HepG2 (cell line): Measurements from ENCODE around the gene RHBDD1. TPM values are rescaled to one million over a fixed set of nuclear protein-coding genes. Genes with fewer than 3 reads are reported as not detected.
A peak's percentile ranks its signal among the peaks of the same experiment; 100 is the strongest.

Experiments
- GPBP1L1 ChIP-seq: sonication (generic); formaldehyde crosslinking; IDR thresholded peaks from 2 replicates; pipeline ENCODE4 v1.5.0; 2020; ENCODE audit warnings: mild to moderate bottlenecking, missing genetic modification reagents
- HDAC2 ChIP-seq: sonication (generic); formaldehyde crosslinking; IDR thresholded peaks from 2 replicates; pipeline ENCODE4 v1.4.0; 2020; ENCODE audit warnings: missing genetic modification reagents
- RXRA ChIP-seq: sonication (generic); formaldehyde crosslinking; IDR thresholded peaks from 2 replicates; pipeline ENCODE4 v1.5.1; 2020; ENCODE audit warnings: missing genetic modification reagents
- THAP11 ChIP-seq: IDR thresholded peaks from 2 replicates; pipeline ENCODE4 v1.6.1; 2016; ENCODE audit warnings: missing biosample characterization, missing genetic modification reagents
- TOE1 ChIP-seq: sonication (generic); formaldehyde crosslinking; IDR thresholded peaks from 2 replicates; pipeline ENCODE4 v1.4.0; 2020; ENCODE audit warnings: mild to moderate bottlenecking, missing genetic modification reagents
- ZNF34 ChIP-seq: sonication (generic); formaldehyde crosslinking; IDR thresholded peaks from 2 replicates; pipeline ENCODE4 v1.4.0; 2020; ENCODE audit warnings: mild to moderate bottlenecking, missing genetic modification reagents, borderline replicate concordance
- ZNF460 ChIP-seq: sonication (generic); formaldehyde crosslinking; IDR thresholded peaks from 2 replicates; pipeline ENCODE4 v1.5.1; 2020; ENCODE audit warnings: missing genetic modification reagents, mild to moderate bottlenecking, borderline replicate concordance
- ZNF749 ChIP-seq: sonication (generic); formaldehyde crosslinking; IDR thresholded peaks from 2 replicates; pipeline ENCODE4 v1.8.0; 2022; ENCODE audit warnings: mild to moderate bottlenecking, missing genetic modification reagents, moderate library complexity, borderline replicate concordance
- polyA plus RNA-seq, 8 experiments: library from polyadenylated mRNA; depleted of rRNA in 3 of 8; stranded (reverse) in 7 of 8; unstranded in 1 of 8; fragments of >200 nt; fragmentation: Illumina TruSeq in 4 of 8; extraction: Trizol in 4 of 8; gene quantifications; 2 replicates each; pipeline versions ENCODE4 v1.2.1 to v1.2.3, GENCODE V29; 2011 to 2016; ENCODE audit warnings: low read depth in 4 of 8, missing spikeins in 1 of 8, mixed read lengths in 1 of 8; ENCODE audit not compliant: insufficient read depth in 1 of 8
- total RNA-seq, 5 experiments: library from RNA; depleted of rRNA; stranded (reverse); fragments of >200 nt; fragmentation: Illumina TruSeq; extraction: Trizol; gene quantifications; 2 replicates each; pipeline ENCODE4 v1.2.3, GENCODE V29; 2016; ENCODE audit warnings: low read depth in 1 of 5
- TF ChIP-seq, protein P1 (sequence below): sonication (generic); formaldehyde crosslinking; IDR thresholded peaks from 2 replicates; pipeline ENCODE4 v1.5.1; 2020; ENCODE audit warnings: missing genetic modification reagents, mild to moderate bottlenecking, borderline replicate concordance
- TF ChIP-seq, protein P2 (sequence below): sonication (generic); formaldehyde crosslinking; conservative IDR thresholded peaks from 2 replicates; pipeline ENCODE4 v1.8.0; 2022; ENCODE audit warnings: missing genetic modification reagents
- TF ChIP-seq, protein P3 (sequence below), 2 experiments: fragments of 450-650 bp in 1 of 2; sonication (generic) in 1 of 2; formaldehyde crosslinking in 1 of 2; IDR thresholded peaks; 2 replicates each; pipeline versions ENCODE4 v1.6.1 to v1.8.0; 2016 to 2022; ENCODE audit warnings: antibody characterized with exemption in 1 of 2, mild to moderate bottlenecking in 1 of 2, missing genetic modification reagents in 1 of 2

Gene RHBDD1
- total and polyA plus RNA-seq, 2 of the 13 experiments (the other 11 are each of a cell fraction or from before 2014, with no cell fraction given): 8.2 to 9.5 TPM

GRCh38 chr2:226800941-226801784, 34.7 kb upstream of the RHBDD1 start (continued):
- TF ChIP-seq THAP11 (CRISPR knock-in tag) (no peak), ZNF34 (no peak), ZNF460 (no peak), GPBP1L1 (no peak), TOE1 (CRISPR knock-in tag) (no peak; the same call in 1 of the 2 replicates), ZNF749 (0 out of 2 replicates have a peak, but pooled peaks have one; percentile 6), HDAC2 (peak; percentile 24; the same call in 1 of the 2 replicates), RXRA (CRISPR knock-in tag) (no peak; the same call in 1 of the 2 replicates)
- TF ChIP-seq, protein P1, sequence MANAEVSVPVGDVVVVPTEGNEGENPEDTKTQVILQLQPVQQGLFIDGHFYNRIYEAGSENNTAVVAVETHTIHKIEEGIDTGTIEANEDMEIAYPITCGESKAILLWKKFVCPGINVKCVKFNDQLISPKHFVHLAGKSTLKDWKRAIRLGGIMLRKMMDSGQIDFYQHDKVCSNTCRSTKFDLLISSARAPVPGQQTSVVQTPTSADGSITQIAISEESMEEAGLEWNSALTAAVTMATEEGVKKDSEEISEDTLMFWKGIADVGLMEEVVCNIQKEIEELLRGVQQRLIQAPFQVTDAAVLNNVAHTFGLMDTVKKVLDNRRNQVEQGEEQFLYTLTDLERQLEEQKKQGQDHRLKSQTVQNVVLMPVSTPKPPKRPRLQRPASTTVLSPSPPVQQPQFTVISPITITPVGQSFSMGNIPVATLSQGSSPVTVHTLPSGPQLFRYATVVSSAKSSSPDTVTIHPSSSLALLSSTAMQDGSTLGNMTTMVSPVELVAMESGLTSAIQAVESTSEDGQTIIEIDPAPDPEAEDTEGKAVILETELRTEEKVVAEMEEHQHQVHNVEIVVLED (CRISPR knock-in tag): no peak; the same call in 1 of the 2 replicates
- TF ChIP-seq, protein P2, sequence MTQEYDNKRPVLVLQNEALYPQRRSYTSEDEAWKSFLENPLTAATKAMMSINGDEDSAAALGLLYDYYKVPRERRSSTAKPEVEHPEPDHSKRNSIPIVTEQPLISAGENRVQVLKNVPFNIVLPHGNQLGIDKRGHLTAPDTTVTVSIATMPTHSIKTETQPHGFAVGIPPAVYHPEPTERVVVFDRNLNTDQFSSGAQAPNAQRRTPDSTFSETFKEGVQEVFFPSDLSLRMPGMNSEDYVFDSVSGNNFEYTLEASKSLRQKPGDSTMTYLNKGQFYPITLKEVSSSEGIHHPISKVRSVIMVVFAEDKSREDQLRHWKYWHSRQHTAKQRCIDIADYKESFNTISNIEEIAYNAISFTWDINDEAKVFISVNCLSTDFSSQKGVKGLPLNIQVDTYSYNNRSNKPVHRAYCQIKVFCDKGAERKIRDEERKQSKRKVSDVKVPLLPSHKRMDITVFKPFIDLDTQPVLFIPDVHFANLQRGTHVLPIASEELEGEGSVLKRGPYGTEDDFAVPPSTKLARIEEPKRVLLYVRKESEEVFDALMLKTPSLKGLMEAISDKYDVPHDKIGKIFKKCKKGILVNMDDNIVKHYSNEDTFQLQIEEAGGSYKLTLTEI (CRISPR knock-in tag): no peak
- TF ChIP-seq, protein P3, sequence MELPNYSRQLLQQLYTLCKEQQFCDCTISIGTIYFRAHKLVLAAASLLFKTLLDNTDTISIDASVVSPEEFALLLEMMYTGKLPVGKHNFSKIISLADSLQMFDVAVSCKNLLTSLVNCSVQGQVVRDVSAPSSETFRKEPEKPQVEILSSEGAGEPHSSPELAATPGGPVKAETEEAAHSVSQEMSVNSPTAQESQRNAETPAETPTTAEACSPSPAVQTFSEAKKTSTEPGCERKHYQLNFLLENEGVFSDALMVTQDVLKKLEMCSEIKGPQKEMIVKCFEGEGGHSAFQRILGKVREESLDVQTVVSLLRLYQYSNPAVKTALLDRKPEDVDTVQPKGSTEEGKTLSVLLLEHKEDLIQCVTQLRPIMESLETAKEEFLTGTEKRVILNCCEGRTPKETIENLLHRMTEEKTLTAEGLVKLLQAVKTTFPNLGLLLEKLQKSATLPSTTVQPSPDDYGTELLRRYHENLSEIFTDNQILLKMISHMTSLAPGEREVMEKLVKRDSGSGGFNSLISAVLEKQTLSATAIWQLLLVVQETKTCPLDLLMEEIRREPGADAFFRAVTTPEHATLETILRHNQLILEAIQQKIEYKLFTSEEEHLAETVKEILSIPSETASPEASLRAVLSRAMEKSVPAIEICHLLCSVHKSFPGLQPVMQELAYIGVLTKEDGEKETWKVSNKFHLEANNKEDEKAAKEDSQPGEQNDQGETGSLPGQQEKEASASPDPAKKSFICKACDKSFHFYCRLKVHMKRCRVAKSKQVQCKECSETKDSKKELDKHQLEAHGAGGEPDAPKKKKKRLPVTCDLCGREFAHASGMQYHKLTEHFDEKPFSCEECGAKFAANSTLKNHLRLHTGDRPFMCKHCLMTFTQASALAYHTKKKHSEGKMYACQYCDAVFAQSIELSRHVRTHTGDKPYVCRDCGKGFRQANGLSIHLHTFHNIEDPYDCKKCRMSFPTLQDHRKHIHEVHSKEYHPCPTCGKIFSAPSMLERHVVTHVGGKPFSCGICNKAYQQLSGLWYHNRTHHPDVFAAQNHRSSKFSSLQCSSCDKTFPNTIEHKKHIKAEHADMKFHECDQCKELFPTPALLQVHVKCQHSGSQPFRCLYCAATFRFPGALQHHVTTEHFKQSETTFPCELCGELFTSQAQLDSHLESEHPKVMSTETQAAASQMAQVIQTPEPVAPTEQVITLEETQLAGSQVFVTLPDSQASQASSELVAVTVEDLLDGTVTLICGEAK (IDR thresholded peaks at IDR 0.05): no peak
- TF ChIP-seq, protein P3 (CRISPR knock-in tag; IDR thresholded peaks at IDR 0.05): no peak
